B cell (primary cell): ENCODE data around the gene SIRT3. TPM values are rescaled to one million over a fixed set of nuclear protein-coding genes. Genes with fewer than 3 reads are reported as not detected.

Experiments used
- ATAC-seq: fragments of 200-7000 bp; cut with Tn5 transposase; one replicate; pipeline ENCODE4 v1.10.0; 2021; ENCODE audit warnings: low read depth, mild to moderate bottlenecking, moderate number of reproducible peaks, moderate library complexity
- CTCF ChIA-PET: fragments of 350-600 bp; sonication (Branson Sonifier 250); formaldehyde crosslinking; loops from one replicate; lab custom pipeline; 2021; ENCODE audit warnings: antibody characterized with exemption, inconsistent platforms; lab: Charles Lee
- POLR2A ChIA-PET: fragments of 350-600 bp; sonication (Branson Sonifier 250); formaldehyde crosslinking; loops from one replicate; lab custom pipeline; 2021; ENCODE audit warnings: antibody characterized with exemption; lab: Charles Lee
- DNase-seq: peaks from one replicate; pipeline ENCODE4 v3.0.0; 2013
- H2AFZ ChIP-seq: 2 replicates; pipeline ENCODE4 v1.6.1; 2012; ENCODE audit warnings: mild to moderate bottlenecking, low read depth, low read length; ENCODE audit not compliant: insufficient read depth, poor library complexity, severe bottlenecking
- H3K27ac ChIP-seq, 2 donors: 1 replicate in 1 of 2; 2 replicates in 1 of 2; pipeline ENCODE4 v1.5.1; 2012 to 2013; ENCODE audit warnings: low read length in 2 of 2, mild to moderate bottlenecking in 2 of 2, moderate library complexity in 1 of 2
- H3K27me3 ChIP-seq, 4 experiments: fragments of 200-600 bp in 1 of 4; sonication (generic) in 1 of 4; replicated peaks in 1 of 4; 1 replicate in 2 of 4; 2 replicates in 2 of 4; pipeline versions ENCODE4 v1.6.1 to v1.7.0; 2013 to 2016; ENCODE audit warnings: low read length in 3 of 4, mild to moderate bottlenecking in 2 of 4, mixed read lengths in 1 of 4, moderate library complexity in 1 of 4; ENCODE audit not compliant: insufficient read depth in 4 of 4, control insufficient read depth in 3 of 4; ENCODE audit errors: control extremely low read depth in 1 of 4
- H3K36me3 ChIP-seq, 2 experiments: replicated peaks in 1 of 2; 1 replicate in 1 of 2; 2 replicates in 1 of 2; pipeline versions ENCODE4 v1.6.1 to v1.7.1; 2013; ENCODE audit warnings: low read length in 1 of 2; ENCODE audit not compliant: insufficient read depth in 2 of 2, control insufficient read depth in 1 of 2; ENCODE audit errors: control extremely low read depth in 1 of 2, extremely low read depth in 1 of 2
- H3K4me1 ChIP-seq, 2 donors: fragments of 200-600 bp in 1 of 2; sonication (generic) in 1 of 2; 1 replicate in 1 of 2; 2 replicates in 1 of 2; pipeline versions ENCODE4 v1.5.1 to v1.6.1; 2013 to 2017; ENCODE audit warnings: low read length in 2 of 2; ENCODE audit not compliant: control insufficient read depth in 2 of 2, insufficient read depth in 2 of 2
- H3K4me2 ChIP-seq: replicated peaks from 2 replicates; pipeline ENCODE3; 2012; ENCODE audit warnings: mild to moderate bottlenecking, low read depth, low read length; ENCODE audit not compliant: poor library complexity, severe bottlenecking
- H3K4me3 ChIP-seq, 5 experiments: fragments of 200-600 bp in 1 of 5; sonication (generic) in 1 of 5; 1 replicate in 3 of 5; 2 replicates in 2 of 5; pipeline versions ENCODE4 v1.5.1 to v1.7.0; 2011 to 2016; ENCODE audit warnings: low read length in 4 of 5, mild to moderate bottlenecking in 4 of 5, low read depth in 2 of 5, control low read depth in 1 of 5, moderate library complexity in 1 of 5; ENCODE audit not compliant: insufficient read depth in 1 of 5; ENCODE audit errors: control extremely low read depth in 1 of 5, extremely low read depth in 1 of 5
- H3K79me2 ChIP-seq: fragments of 200-600 bp; sonication (generic); one replicate; pipeline ENCODE4 v1.6.0; 2016; ENCODE audit warnings: low read length; ENCODE audit not compliant: control insufficient read depth, insufficient read depth
- H3K9ac ChIP-seq: fragments of 200-600 bp; sonication (generic); 2 replicates; pipeline ENCODE4 v1.6.1; 2017; ENCODE audit warnings: mild to moderate bottlenecking, low read length, moderate library complexity
- H3K9me3 ChIP-seq, 3 donors: one replicate each; pipeline versions ENCODE4 v1.6.1 to v1.7.1; 2013; ENCODE audit warnings: low read length in 2 of 3; ENCODE audit not compliant: control insufficient read depth in 2 of 3, insufficient read depth in 1 of 3; ENCODE audit errors: control extremely low read depth in 1 of 3
- H4K20me1 ChIP-seq: 2 replicates; pipeline ENCODE4 v1.6.0; 2012; ENCODE audit warnings: mild to moderate bottlenecking, low read length; ENCODE audit not compliant: insufficient read depth, control insufficient read depth, poor library complexity, severe bottlenecking
- H3K27ac Mint-ChIP-seq: one replicate; pipeline ENCODE4 v1.8.0; 2021; ENCODE audit warnings: mixed read lengths
- H3K27me3 Mint-ChIP-seq: one replicate; pipeline ENCODE4 v1.8.0; 2021; ENCODE audit warnings: mixed read lengths
- H3K4me1 Mint-ChIP-seq: one replicate; pipeline ENCODE4 v1.8.0; 2021; ENCODE audit warnings: mixed read lengths
- H3K4me3 Mint-ChIP-seq: one replicate; pipeline ENCODE4 v1.8.0; 2021; ENCODE audit warnings: mixed read lengths
- H3K9me3 Mint-ChIP-seq: one replicate; pipeline ENCODE4 v1.8.0; 2022; ENCODE audit warnings: mixed read lengths; ENCODE audit not compliant: insufficient read depth
- EZH2 ChIP-seq: IDR thresholded peaks from 2 replicates; pipeline ENCODE4 v1.6.1; 2012; ENCODE audit warnings: borderline replicate concordance, low read depth, mild to moderate bottlenecking, moderate library complexity, low read length; ENCODE audit not compliant: insufficient read depth, poor library complexity, severe bottlenecking
- WGBS: methylation state at CpG from one replicate; pipeline ENCODE4 v1.1.5; 2013; ENCODE audit warnings: missing lambda C conversion rate; ENCODE audit not compliant: insufficient coverage; 5-methylcytosine and 5-hydroxymethylcytosine counted together
- intact Hi-C: fragments of 100-400 bp; cut with micrococcal nuclease; formaldehyde crosslinking; loops from one replicate; pipeline ENCODE4 v1.10.0; 2022
- polyA plus RNA-seq: library from polyadenylated mRNA; depleted of rRNA; stranded (reverse); fragments of >200 nt; gene quantifications from 2 replicates; pipeline ENCODE4 v1.2.3, GENCODE V29; 2012
- total RNA-seq, 2 donors: library from RNA; stranded (reverse); fragments of 120-200 nt in 1 of 2; gene quantifications; 1 replicate in 1 of 2; 2 replicates in 1 of 2; pipeline versions ENCODE4 v1.2.3 to v1.2.4, GENCODE V29; 2013 to 2022
- TF ChIP-seq, protein P1 (sequence below): fragments of 200-600 bp; IDR thresholded peaks from one replicate; pipeline ENCODE4 v1.8.0; 2022; ENCODE audit warnings: antibody characterized with exemption, mild to moderate bottlenecking

The SIRT3 gene
- total and polyA plus RNA-seq, 2 donors (not counting 1 experiment from before 2014, with no cell fraction given) = 22.9 to 27.9 TPM

- H3K9me3 ChIP-seq = peaks cover 2 to 10% (median 4%) of the 10 kb centered on the region in 3 donors
- H3K27me3 ChIP-seq = no peaks in the 10 kb centered on the region
- H3K4me2 ChIP-seq = peak overlapping the region; percentile 38
- ATAC-seq (peak; percentile 69), DNase-seq (peak; percentile 56)
- H3K27me3 Mint-ChIP-seq = no peaks in the 10 kb centered on the region
- peaks cover 30% of the 10 kb centered on the region for H3K4me1 Mint-ChIP-seq
- peak overlapping the region; percentile 24 for H3K4me3 Mint-ChIP-seq
- H3K9ac ChIP-seq = no peak overlapping the region
- peak overlapping the region; percentile 54 for H3K27ac Mint-ChIP-seq
- H4K20me1 ChIP-seq = no peaks in the 10 kb centered on the region
- H2AFZ ChIP-seq = peak overlapping the region; percentile 59
- H3K9me3 Mint-ChIP-seq = peaks cover 4% of the 10 kb centered on the region
- peaks cover 17 to 22% of the 10 kb centered on the region in 2 donors for H3K4me1 ChIP-seq
- H3K79me2 ChIP-seq = no peaks in the 10 kb centered on the region
- peaks cover 0 to 14% of the 10 kb centered on the region in 2 experiments for H3K36me3 ChIP-seq
- POLR2A ChIA-PET = interaction anchor here (0.6 to 2.3 kb wide), 7 partner anchors 10 to 98 kb away, joined by 3 to 34 read pairs (median 3); partner anchors contain the start of genes PSMD13 and SIRT3
- CTCF ChIA-PET = interaction anchor here (0.6 to 1.9 kb wide), 7 partner anchors 10 to 92 kb away, joined by 3 to 11 read pairs (median 4); partner anchors contain the start of gene BET1L
- intact Hi-C loops = no loop called here
- no peak overlapping the region for H3K4me3 ChIP-seq
- 55% methylated on average over 8 of the region's 14 CpGs for WGBS
- TF ChIP-seq, protein P1, sequence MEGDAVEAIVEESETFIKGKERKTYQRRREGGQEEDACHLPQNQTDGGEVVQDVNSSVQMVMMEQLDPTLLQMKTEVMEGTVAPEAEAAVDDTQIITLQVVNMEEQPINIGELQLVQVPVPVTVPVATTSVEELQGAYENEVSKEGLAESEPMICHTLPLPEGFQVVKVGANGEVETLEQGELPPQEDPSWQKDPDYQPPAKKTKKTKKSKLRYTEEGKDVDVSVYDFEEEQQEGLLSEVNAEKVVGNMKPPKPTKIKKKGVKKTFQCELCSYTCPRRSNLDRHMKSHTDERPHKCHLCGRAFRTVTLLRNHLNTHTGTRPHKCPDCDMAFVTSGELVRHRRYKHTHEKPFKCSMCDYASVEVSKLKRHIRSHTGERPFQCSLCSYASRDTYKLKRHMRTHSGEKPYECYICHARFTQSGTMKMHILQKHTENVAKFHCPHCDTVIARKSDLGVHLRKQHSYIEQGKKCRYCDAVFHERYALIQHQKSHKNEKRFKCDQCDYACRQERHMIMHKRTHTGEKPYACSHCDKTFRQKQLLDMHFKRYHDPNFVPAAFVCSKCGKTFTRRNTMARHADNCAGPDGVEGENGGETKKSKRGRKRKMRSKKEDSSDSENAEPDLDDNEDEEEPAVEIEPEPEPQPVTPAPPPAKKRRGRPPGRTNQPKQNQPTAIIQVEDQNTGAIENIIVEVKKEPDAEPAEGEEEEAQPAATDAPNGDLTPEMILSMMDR = no peak
- no peak for TF ChIP-seq EZH2
- H3K27ac ChIP-seq = no peak overlapping the region
Observed at GRCh38 chr11:256952-257737, 21.0 kb upstream of the SIRT3 start.

- Mint-ChIP-seq H3K27ac (peak overlapping the region; percentile 50), H3K4me3 (peak overlapping the region; percentile 26), H3K4me1 (peaks cover 30% of the 10 kb centered on the region), H3K9me3 (no peaks in the 10 kb centered on the region), H3K27me3 (no peaks in the 10 kb centered on the region)
- Histone ChIP-seq H2AFZ (no peak overlapping the region), H3K36me3 (peaks cover 0 to 27% of the 10 kb centered on the region in 2 experiments), H3K27ac (no peak overlapping the region), H3K9me3 (no peaks in the 10 kb centered on the region), H3K27me3 (no peaks in the 10 kb centered on the region), H3K4me1 (peaks cover 17 to 24% of the 10 kb centered on the region in 2 donors), H3K4me3 (no peak overlapping the region), H4K20me1 (no peaks in the 10 kb centered on the region), H3K4me2 (no peak overlapping the region), H3K9ac (no peak overlapping the region), H3K79me2 (no peaks in the 10 kb centered on the region)
- 100% methylated on average over 2 of the region's 2 CpGs for WGBS
- POLR2A ChIA-PET = no interaction called here
- ATAC-seq (no peak), DNase-seq (no peak)
- intact Hi-C loops = no loop called here
- TF ChIP-seq, protein P1 = no peak
- TF ChIP-seq EZH2 = no peak
- CTCF ChIA-PET = interaction anchor here (1.1 kb wide), 1 partner anchor 18 kb away, joined by 3 read pairs; no protein-coding TSS in a partner anchor
Observed at GRCh38 chr11:255816-256215, 19.7 kb upstream of the SIRT3 start.
